T47D (cell line): ENCODE data around the gene PLK5.
"Not testable (repeated sequence)": the region's sequence is repeated elsewhere in the genome, so short reads cannot be mapped to it uniquely, and the experiment has no call there.

ENCODE experiments used
- DNase-seq, 2 experiments: peaks; one replicate each; pipeline versions ENCODE4 v3.0.0 to v3.0.0-alpha.2; 2011 to 2012; ENCODE audit warnings: low read depth in 1 of 2, low spot score in 1 of 2
- JUND ChIP-seq: IDR thresholded peaks from 2 replicates; pipeline ENCODE4 v1.6.1; 2012; ENCODE audit warnings: low read depth
- in situ Hi-C: cut with HindIII; loops from 2 replicates; pipeline ENCODE4 v1.10.0; 2016; ENCODE audit warnings: low sequenced_read_pairs, low pct_unique_long_range_greater_than_20kb

PLK5 gene

DNA sequence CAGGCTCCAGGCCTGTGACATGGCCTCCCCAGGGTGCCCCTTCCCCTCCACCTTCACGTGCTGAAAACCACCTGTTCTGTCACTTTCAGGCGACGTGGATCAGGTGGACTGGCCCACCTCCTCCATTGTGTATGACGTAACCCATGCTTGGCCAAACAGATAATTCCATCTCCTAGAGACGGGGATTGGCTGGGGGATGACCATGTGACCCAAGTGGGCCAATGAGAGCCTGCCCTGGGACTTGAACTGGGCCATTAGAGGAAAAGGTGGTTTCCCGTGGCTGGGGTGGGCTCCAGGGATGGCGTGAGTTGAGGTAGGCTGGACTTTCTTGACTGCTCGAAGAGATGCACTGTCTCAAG, 7.5 kb upstream of the PLK5 start:
- DNase-seq = no peak
- in situ Hi-C loops = no loop called here
- no peak for TF ChIP-seq JUND

DNA sequence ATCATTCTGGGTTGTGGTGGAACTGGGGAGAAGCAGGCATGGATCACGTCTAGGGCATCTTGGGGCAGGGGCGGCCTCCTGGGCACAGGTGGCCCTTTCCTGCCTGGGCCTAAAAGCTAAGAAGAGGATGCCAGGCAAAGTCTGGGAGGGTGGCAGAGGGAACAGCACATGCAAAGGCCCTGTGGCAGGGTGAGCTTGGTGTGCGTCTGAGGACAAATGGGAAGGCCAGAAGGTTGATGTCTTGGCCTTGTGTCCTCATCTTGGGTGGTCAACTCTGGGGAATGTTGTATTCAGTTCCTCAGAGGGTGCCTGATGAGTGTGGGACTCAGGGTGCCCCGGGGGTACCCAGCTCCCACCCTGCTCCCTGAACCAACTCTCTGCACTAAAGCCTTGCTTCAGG, 5.4 kb upstream of the PLK5 start:
- DNase-seq = no peak
- in situ Hi-C loops = no loop called here
- TF ChIP-seq JUND = no peak

DNA sequence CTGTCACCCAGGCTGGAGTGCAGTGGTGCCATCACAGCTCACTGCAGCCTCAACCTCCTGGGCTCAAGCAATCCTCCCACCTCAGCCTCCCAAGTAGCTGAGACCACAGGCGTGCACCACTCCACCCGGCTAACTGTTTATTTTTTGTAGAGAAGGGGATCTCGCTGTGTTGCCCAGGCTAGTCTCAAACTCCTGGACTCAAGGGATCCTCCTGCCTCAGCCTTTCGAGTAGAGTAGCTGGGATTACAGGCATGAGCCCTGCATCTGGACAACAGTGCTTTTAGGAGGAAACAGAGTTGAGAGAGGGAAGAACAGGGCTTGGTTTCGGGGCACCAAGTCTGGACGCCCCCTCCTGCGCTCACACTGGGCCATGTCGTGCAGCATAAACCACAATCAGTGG, 4.1 kb upstream of the PLK5 start:
- in situ Hi-C loops, DNase-seq: not testable (repeated sequence)

DNA sequence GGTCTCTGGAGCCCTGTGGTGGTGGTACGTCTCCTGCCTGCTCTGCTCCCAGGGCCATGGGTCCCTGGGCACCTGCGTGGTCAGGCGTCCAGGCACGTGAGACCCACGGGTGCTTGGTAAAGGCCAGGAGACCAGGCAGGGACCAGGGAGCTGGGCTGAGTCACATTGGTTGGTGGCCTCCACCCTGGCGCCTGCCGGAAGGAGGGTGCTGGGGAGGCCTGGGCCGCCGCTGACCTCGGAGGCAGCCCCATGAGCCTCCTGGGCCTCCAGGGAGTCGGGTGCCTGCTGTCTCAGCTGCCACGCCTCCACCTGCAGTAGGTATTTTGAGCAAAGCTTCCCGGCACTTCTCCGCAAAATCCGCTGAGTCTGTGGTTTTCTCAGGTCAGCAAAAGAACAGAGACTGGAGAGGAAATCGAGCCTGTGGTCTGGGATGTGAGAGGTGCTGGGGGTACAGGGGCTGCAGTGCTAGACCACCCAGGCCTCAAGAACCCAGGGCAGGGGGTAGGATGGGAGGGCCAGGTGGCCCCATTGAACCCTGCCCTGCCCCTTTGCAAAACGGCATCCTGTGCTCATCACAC, 3.6 kb upstream of the PLK5 start:
- no peak for DNase-seq
- TF ChIP-seq JUND = no peak
- in situ Hi-C loops = no loop called here

DNA sequence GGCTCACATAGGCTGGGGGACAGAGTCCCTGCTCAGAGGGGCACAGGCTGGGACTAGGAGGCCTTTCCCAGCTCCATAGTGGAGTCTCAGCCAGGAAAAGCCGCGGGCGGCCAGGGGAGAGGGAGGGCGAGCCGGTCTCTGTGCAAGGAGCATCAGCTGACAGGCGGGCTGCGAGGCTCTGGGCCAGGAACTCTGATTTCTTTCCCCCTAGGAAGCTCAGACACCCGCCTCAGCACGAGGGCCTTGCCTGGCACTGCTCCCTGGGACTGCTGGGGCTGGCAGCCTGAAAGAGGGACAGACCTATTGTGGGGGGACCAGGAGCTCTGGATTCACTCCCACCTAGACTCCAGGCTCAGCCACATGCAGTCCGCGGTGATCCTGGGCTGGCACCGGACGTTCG, 2.2 kb upstream of the PLK5 start:
- in situ Hi-C loops = no loop called here
- TF ChIP-seq JUND = no peak
- DNase-seq = no peak

DNA sequence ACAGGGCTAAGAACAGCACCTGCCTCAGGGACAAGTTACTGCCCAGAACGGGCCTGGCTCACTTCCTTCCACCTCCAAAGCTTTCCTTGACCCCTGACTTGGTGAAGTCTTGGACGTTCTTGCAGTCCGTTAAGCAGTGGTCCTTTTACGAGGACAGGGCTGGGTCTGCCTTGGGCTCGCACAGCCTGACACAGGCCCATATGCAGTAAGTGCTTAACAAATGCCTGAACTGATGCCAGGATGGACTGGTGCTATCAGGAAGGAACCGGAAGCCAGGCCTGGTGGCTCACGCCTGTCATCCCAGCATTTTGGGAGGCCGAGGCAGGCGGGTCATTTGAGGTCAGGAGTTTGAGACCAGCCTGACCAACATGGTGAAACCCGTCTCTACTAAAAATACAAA, 1.8 kb upstream of the PLK5 start:
- in situ Hi-C loops = no loop called here
- no peak for DNase-seq
- TF ChIP-seq JUND = no peak

DNA sequence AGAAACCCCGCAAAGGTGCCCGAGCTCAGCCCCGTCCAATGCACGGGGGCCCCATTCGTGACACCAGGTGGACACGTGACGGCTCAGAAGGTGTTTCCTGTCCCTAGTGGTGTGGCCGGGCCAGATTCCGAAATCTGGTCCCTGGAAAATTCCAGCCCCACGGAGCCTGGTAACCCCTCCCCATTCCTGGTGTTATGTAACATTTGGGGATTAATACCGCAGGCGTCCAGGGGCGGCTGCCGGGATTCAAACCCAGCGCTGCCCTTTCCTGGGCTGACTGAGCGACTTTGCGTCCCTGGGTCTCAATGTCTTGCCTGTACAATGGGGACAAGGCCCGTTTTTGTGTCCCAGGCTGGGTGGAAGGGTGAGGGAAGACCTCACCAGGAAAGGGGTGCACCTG, 1.0 kb upstream of the PLK5 start:
- DNase-seq = no peak
- in situ Hi-C loops = no loop called here
- no peak for TF ChIP-seq JUND

DNA sequence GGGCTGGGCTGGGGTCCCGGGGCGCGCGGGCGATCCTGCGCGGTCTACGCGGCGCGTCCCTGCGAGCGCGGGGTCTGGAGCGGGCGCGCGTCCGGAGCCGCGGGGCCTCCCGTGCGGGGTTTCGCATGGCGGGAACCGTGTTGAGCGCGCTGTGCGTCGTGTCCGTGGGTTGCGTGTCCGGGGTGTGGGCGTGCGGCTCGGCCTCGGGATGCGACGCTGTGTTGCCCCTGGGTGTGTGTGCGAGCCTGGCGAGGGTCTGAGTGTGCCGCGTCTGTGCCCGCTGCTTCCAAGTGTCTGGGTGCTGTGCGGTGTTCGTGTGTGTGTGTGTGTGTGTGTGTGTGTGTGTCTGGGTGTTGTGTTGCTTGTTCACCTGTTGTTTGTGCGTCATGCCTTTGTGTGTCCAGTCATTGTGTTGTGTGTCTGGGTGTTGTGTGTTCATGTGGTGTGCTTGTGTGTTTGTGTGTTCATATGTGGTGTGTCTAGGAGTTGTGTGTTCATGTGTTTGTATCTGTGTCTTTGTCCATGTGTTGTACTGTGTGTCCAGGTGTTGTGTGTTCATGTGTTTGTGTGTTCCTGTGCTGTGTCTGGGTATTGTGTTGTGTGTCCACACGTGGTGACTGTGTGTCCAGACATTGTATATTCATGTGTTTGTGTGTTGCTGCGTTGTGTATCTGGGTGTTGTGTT, 552 bp downstream of the PLK5 start:
- in situ Hi-C loops = no loop called here
- TF ChIP-seq JUND = no peak
- no peak for DNase-seq

DNA sequence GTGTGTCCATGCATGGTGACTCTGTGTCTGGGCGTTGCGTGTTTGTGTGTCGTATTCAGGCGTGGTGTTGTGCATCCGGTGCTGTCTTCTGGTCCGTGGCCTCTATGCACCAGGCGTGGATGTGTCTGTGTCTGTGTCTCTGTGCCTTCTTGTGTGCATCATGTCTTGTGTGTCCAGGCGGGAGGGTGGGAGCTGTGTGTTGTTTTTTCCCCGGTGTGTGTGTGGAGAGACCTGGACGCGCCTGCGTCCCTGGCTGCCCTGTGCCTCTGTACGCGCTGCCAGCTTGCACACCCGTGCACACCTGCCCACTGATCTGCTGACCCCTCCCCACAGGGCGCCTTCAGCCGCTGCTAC, 1.1 kb downstream of the PLK5 start:
- in situ Hi-C loops = no loop called here
- DNase-seq = no peak
- no peak for TF ChIP-seq JUND

DNA sequence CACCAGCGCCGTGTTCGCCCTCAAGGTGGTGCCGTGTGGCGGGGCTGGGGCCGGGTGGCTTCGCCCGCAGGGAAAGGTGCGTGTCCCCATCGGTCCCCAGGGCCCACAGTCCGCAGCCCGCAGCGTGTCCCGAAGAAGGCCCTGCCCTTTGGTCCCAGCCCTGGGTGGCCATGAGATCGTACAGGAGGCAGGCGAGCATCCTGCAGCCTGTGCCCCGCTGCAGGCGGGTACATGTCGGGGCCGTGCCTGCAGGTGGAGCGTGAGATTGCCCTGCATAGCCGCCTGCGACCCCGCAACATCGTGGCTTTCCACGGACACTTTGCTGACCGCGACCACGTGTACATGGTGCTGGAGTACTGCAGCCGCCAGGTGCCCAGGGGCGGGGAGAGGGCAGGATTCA, 1.5 kb downstream of the PLK5 start:
- in situ Hi-C loops = no loop called here
- TF ChIP-seq JUND = no peak
- DNase-seq = no peak

DNA sequence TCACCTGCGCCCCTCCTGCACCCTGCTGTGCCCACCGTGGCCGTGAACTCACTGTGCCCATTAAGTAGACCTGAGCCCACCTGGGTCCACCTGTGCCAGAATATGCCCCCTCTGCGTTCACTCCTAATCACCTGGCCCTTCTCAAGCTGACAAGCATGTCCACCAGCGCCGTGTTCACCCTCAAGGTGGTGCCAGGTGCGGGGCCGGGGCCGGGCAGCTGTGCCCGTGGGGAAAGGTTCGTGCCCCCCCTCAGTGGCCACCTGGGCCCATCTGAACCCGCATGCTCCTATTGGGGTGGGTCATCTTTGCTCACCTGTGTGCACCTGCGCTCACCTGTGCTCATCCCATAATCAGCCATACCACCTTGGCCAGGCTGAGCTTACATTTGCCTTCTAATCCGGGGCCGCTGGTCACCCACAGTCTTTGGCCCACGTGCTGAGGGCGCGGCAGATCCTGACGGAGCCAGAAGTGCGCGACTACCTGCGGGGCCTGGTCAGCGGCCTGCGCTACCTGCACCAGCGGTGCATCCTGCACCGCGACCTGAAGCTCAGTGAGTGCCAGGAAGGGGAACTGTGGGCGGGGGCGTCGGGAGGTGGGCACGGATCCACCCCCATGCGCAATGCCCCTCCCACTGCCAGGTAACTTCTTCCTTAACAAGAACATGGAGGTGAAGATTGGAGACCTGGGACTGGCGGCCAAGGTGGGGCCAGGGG, 2.3 kb downstream of the PLK5 start:
- TF ChIP-seq JUND = no peak
- no peak for DNase-seq
- in situ Hi-C loops = no loop called here

DNA sequence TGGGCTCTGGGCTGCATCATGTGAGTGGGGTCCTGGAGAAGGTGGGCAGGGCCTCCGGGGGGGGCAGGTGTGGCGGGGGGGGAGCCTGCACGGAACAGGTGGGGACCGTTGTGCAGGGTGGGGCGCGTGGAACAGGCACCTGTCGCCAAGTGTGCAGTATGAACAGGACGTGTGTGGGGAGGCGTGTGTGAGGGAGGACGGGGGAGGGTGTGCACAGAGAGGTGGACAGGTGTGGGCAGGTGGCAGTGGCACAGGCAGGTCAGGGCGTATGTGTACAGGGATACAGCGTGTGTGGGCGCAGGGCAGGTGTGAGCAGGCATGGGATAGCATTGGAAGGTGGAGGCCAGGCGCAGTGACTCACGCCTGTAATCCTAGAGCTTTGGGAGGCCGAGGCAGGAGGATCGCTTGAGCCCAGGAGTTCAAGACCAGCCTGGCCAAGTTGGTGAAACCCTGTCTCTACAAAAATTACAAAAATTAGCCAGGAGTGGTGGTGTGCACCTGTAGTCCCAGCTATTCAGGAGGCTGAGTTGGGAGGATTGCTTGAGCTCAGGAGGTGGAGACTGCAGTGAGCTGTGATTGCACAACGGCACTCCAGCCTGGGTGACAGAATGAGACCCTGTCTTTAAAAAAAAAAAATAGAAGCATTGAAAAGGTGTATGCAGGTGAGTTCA, 3.2 kb downstream of the PLK5 start:
- DNase-seq = no peak
- TF ChIP-seq JUND = no peak
- in situ Hi-C loops = no loop called here

DNA sequence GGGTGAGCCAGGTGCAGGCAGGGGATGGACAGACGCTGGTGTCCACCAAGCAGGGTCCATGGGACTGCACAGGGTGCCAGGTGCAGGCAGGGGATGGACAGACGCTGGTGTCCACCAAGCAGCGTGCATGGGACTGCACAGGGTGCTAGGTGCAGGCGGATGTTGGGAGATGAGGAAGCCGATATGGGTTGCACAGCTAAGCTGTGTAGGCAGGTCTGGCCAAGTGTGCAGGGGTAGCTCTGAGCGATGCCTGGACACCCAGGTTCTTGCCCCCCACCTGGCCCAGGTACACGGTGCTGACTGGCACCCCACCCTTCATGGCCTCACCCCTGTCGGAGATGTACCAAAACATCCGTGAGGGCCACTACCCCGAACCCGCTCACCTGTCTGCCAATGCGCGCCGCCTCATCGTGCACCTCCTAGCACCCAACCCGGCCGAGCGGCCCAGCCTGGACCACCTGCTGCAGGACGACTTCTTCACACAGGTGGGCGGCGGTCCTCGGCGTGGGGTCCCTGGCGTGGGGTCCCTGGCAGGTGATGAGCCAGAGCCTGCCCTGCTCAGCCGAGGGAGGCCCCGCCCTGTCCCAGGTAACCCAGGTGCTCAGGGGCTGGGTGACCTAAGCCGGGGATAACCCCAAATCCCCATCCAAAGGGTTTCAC, 3.9 kb downstream of the PLK5 start:
- in situ Hi-C loops = no loop called here
- no peak for TF ChIP-seq JUND
- DNase-seq = no peak
